ENCODE measurements around the gene CD48.

CD48 gene

DNA sequence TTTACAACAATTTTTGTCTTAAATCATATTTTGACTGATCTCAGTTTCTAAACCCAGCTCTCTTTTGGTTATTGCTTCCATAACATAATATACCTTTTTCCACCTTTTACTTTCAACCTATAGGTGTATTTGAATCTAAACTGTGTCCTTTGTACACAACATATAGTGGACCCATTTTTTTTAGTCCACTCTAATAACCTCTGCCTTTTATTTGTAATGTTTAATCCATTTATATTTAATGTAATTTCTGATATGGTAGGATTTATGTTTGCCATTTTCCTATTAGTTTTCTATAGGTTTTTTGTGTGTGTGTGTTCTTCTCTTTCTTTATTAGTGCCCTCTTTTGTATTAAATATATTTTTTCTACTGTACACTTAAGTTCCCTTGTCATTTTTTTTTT, 42.3 kb downstream of the CD48 start:
- Histone ChIP-seq H3K9ac (ENCODE audit: low read length) (no peak overlapping the region), H3K4me3 (ENCODE audit: insufficient read depth in 1 of 2, low read depth in 1 of 2, low read length in 2 of 2) (no peak overlapping the region), H4K8ac (ENCODE audit: low read length) (no peak overlapping the region), H2BK5ac (ENCODE audit: low read depth, low read length, poor library complexity, severe bottlenecking) (no peak overlapping the region), H2BK12ac (ENCODE audit: low read length in 2 of 2) (no peak overlapping the region), H2AFZ (ENCODE audit: low read depth, low read length) (no peak overlapping the region), H2BK120ac (ENCODE audit: low read depth, low read length) (no peak overlapping the region), H3K9me3 (ENCODE audit: control insufficient read depth, low read length) (peaks cover 11% of the 10 kb centered on the region), H3K4ac (ENCODE audit: low read depth in 1 of 2, low read length in 2 of 2) (no peak overlapping the region), H3K36me3 (ENCODE audit: control insufficient read depth in 1 of 2, insufficient read depth in 2 of 2, low read depth in 1 of 2, low read length in 2 of 2) (no peaks in the 10 kb centered on the region), H3K23ac (ENCODE audit: low read length in 2 of 2) (no peak overlapping the region), H2AK5ac (ENCODE audit: low read length, severe bottlenecking) (no peak overlapping the region), H3K79me1 (replicated peaks; ENCODE audit: low read length, poor library complexity, severe bottlenecking) (no peaks in the 10 kb centered on the region), H3K27ac (ENCODE audit: low read length, poor library complexity, severe bottlenecking) (no peak overlapping the region), H3K27me3 (ENCODE audit: control insufficient read depth in 1 of 2, insufficient read depth in 1 of 2, low read length in 2 of 2) (peaks cover 12 to 14% of the 10 kb centered on the region in 2 experiments), H3K4me1 (ENCODE audit: control insufficient read depth, insufficient read depth, low read depth, low read length) (no peaks in the 10 kb centered on the region), H2BK15ac (ENCODE audit: low read depth, poor library complexity, severe bottlenecking) (no peak overlapping the region), H3K18ac (ENCODE audit: low read depth in 1 of 2, low read length in 2 of 2) (no peak overlapping the region), H4K91ac (ENCODE audit: low read length) (no peak overlapping the region), H3K4me2 (ENCODE audit: low read length, poor library complexity, severe bottlenecking) (no peak overlapping the region), H3K14ac (ENCODE audit: low read length in 2 of 2) (no peak overlapping the region)
- DNase-seq = no peak

DNA sequence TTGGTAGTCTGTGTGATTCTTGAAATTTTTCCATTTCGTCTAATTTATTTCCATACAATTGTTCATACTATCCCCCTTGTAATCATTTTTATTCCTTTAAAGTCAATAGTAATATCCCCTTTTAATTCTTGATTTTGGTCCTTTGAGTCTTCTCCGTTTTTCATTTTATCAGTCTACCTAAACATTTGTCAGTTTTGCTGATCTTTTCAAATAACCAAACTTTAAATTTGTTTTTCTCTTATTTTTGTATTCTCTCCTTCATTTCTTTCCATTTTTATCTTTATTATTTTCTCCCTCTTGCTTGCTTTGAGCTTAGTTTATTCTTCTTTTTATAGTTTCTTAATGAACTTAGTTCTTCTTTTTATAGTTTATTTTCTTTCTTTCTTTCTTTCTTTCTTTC, 43.7 kb downstream of the CD48 start:
- Histone ChIP-seq H3K36me3 (ENCODE audit: control insufficient read depth in 1 of 2, insufficient read depth in 2 of 2, low read depth in 1 of 2, low read length in 2 of 2) (no peaks in the 10 kb centered on the region), H3K9ac (ENCODE audit: low read length) (no peak overlapping the region), H3K4ac (ENCODE audit: low read depth in 1 of 2, low read length in 2 of 2) (no peak overlapping the region), H3K4me2 (ENCODE audit: low read length, poor library complexity, severe bottlenecking) (no peak overlapping the region), H2BK12ac (ENCODE audit: low read length in 2 of 2) (no peak overlapping the region), H3K4me3 (ENCODE audit: insufficient read depth in 1 of 2, low read depth in 1 of 2, low read length in 2 of 2) (no peak overlapping the region), H4K91ac (ENCODE audit: low read length) (no peak overlapping the region), H2AK5ac (ENCODE audit: low read length, severe bottlenecking) (no peak overlapping the region), H3K79me1 (replicated peaks; ENCODE audit: low read length, poor library complexity, severe bottlenecking) (no peaks in the 10 kb centered on the region), H4K8ac (ENCODE audit: low read length) (no peak overlapping the region), H3K4me1 (ENCODE audit: control insufficient read depth, insufficient read depth, low read depth, low read length) (no peaks in the 10 kb centered on the region), H3K18ac (ENCODE audit: low read depth in 1 of 2, low read length in 2 of 2) (no peak overlapping the region), H3K23ac (ENCODE audit: low read length in 2 of 2) (no peak overlapping the region), H2BK120ac (ENCODE audit: low read depth, low read length) (no peak overlapping the region), H2BK15ac (ENCODE audit: low read depth, poor library complexity, severe bottlenecking) (no peak overlapping the region), H2AFZ (ENCODE audit: low read depth, low read length) (no peak overlapping the region), H2BK5ac (ENCODE audit: low read depth, low read length, poor library complexity, severe bottlenecking) (no peak overlapping the region), H3K27me3 (ENCODE audit: control insufficient read depth in 1 of 2, insufficient read depth in 1 of 2, low read length in 2 of 2) (peaks cover 2 to 12% of the 10 kb centered on the region in 2 experiments), H3K27ac (ENCODE audit: low read length, poor library complexity, severe bottlenecking) (no peak overlapping the region), H3K9me3 (ENCODE audit: control insufficient read depth, low read length) (peaks cover 11% of the 10 kb centered on the region), H3K14ac (ENCODE audit: low read length in 2 of 2) (no peak overlapping the region)
- WGBS = 85% methylated on average over 2 of the region's 2 CpGs
- no peak for DNase-seq

DNA sequence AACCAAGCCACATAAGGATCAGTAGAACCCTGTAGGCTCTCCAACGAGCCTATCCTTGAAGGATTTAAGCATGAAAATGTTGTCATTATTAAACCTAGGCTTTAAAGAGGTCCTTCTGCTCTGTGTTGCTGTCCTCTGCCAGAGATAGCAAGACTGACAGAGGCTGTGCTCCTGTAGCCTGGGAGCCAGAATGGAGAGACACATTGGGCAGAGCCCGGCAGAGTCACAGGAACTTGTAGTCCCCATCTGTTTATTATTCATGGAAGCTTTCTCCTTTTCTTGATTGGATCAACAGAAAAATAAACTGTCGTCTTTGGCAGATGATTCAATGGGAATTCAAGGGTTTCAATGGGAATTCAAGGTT, 45.6 kb downstream of the CD48 start:
- H2BK12ac ChIP-seq (ENCODE audit: low read length in 2 of 2) = peak overlapping the region in 1 of 2 experiments; percentile 54
- H3K27ac ChIP-seq (ENCODE audit: low read length, poor library complexity, severe bottlenecking) = no peak overlapping the region
- no peak overlapping the region for H2AFZ ChIP-seq (ENCODE audit: low read depth, low read length)
- H3K9ac ChIP-seq (ENCODE audit: low read length) = no peak overlapping the region
- H3K14ac ChIP-seq (ENCODE audit: low read length in 2 of 2) = no peak overlapping the region
- no peak overlapping the region for H3K4me2 ChIP-seq (ENCODE audit: low read length, poor library complexity, severe bottlenecking)
- H3K36me3 ChIP-seq (ENCODE audit: control insufficient read depth in 1 of 2, insufficient read depth in 2 of 2, low read depth in 1 of 2, low read length in 2 of 2) = no peaks in the 10 kb centered on the region
- H3K18ac ChIP-seq (ENCODE audit: low read depth in 1 of 2, low read length in 2 of 2) = peak overlapping the region; percentile 70 to 99
- H3K27me3 ChIP-seq (ENCODE audit: control insufficient read depth in 1 of 2, insufficient read depth in 1 of 2, low read length in 2 of 2) = peaks cover 0 to 6% of the 10 kb centered on the region in 2 experiments
- peaks cover 11% of the 10 kb centered on the region for H3K9me3 ChIP-seq (ENCODE audit: control insufficient read depth, low read length)
- H3K79me1 ChIP-seq (replicated peaks; ENCODE audit: low read length, poor library complexity, severe bottlenecking) = no peaks in the 10 kb centered on the region
- peak overlapping the region; percentile 79 for H2BK120ac ChIP-seq (ENCODE audit: low read depth, low read length)
- 31% methylated on average over 3 of the region's 3 CpGs for WGBS
- peak overlapping the region; percentile 91 for H4K8ac ChIP-seq (ENCODE audit: low read length)
- peak overlapping the region; percentile 50 for H4K91ac ChIP-seq (ENCODE audit: low read length)
- peak overlapping the region in 1 of 2 experiments; percentile 46 for H3K4ac ChIP-seq (ENCODE audit: low read depth in 1 of 2, low read length in 2 of 2)
- no peak overlapping the region for H3K4me3 ChIP-seq (ENCODE audit: insufficient read depth in 1 of 2, low read depth in 1 of 2, low read length in 2 of 2)
- DNase-seq = no peak
- no peak overlapping the region for H2BK5ac ChIP-seq (ENCODE audit: low read depth, low read length, poor library complexity, severe bottlenecking)
- H2AK5ac ChIP-seq (ENCODE audit: low read length, severe bottlenecking) = no peak overlapping the region
- no peaks in the 10 kb centered on the region for H3K4me1 ChIP-seq (ENCODE audit: control insufficient read depth, insufficient read depth, low read depth, low read length)
- no peak overlapping the region for H2BK15ac ChIP-seq (ENCODE audit: low read depth, poor library complexity, severe bottlenecking)
- no peak overlapping the region for H3K23ac ChIP-seq (ENCODE audit: low read length in 2 of 2)

DNA sequence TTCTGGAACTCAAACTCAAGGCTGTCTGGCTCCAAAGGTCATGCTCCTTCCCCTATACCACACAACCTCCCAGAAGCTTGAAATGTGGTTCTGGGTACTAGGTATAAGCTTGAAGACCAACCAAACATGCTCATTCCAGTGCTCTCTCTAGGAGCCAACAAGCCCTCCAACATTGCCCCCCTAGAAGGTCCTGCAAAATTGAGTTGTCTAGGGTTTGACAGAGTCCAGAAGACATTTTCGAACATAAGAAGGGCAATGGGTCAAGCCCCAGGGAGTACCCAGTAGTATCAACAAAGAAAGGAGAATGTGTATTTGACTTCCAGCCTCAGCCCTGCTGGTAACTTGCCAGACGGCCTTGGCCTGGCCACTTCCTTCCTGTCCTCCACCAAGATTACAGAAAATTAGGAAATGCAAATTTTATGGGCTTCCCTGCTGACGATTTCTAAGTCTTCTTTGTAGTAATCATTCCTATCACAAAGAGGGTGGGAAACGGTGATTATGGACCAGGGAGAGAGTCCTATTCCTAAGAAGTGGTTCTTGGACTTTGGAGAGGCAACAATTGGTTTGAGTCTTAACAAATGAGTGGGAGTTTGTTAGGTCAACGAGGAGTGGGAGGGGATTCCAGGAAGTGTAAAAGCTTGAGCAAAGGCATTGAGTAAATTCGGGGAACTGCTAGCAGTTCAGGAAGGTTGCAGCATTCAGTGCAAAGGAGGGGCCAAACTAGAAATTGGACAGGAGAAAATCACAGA, 46.1 kb downstream of the CD48 start:
- no peaks in the 10 kb centered on the region for H3K36me3 ChIP-seq (ENCODE audit: control insufficient read depth in 1 of 2, insufficient read depth in 2 of 2, low read depth in 1 of 2, low read length in 2 of 2)
- no peak overlapping the region for H3K14ac ChIP-seq (ENCODE audit: low read length in 2 of 2)
- peak overlapping the region; percentile 91 for H4K8ac ChIP-seq (ENCODE audit: low read length)
- no peak overlapping the region for H4K91ac ChIP-seq (ENCODE audit: low read length)
- H3K4ac ChIP-seq (ENCODE audit: low read depth in 1 of 2, low read length in 2 of 2) = peak overlapping the region in 1 of 2 experiments; percentile 46
- no peak overlapping the region for H2AFZ ChIP-seq (ENCODE audit: low read depth, low read length)
- H2BK5ac ChIP-seq (ENCODE audit: low read depth, low read length, poor library complexity, severe bottlenecking) = no peak overlapping the region
- peaks cover 0 to 6% of the 10 kb centered on the region in 2 experiments for H3K27me3 ChIP-seq (ENCODE audit: control insufficient read depth in 1 of 2, insufficient read depth in 1 of 2, low read length in 2 of 2)
- H2BK15ac ChIP-seq (ENCODE audit: low read depth, poor library complexity, severe bottlenecking) = no peak overlapping the region
- no peaks in the 10 kb centered on the region for H3K4me1 ChIP-seq (ENCODE audit: control insufficient read depth, insufficient read depth, low read depth, low read length)
- no peak overlapping the region for H3K27ac ChIP-seq (ENCODE audit: low read length, poor library complexity, severe bottlenecking)
- H3K9ac ChIP-seq (ENCODE audit: low read length) = no peak overlapping the region
- H2BK120ac ChIP-seq (ENCODE audit: low read depth, low read length) = peak overlapping the region; percentile 79
- peak overlapping the region in 1 of 2 experiments; percentile 54 for H2BK12ac ChIP-seq (ENCODE audit: low read length in 2 of 2)
- peaks cover 11% of the 10 kb centered on the region for H3K9me3 ChIP-seq (ENCODE audit: control insufficient read depth, low read length)
- under 1% methylated on average over 5 of the region's 6 CpGs for WGBS
- H3K4me3 ChIP-seq (ENCODE audit: insufficient read depth in 1 of 2, low read depth in 1 of 2, low read length in 2 of 2) = no peak overlapping the region
- no peak overlapping the region for H2AK5ac ChIP-seq (ENCODE audit: low read length, severe bottlenecking)
- no peaks in the 10 kb centered on the region for H3K79me1 ChIP-seq (replicated peaks; ENCODE audit: low read length, poor library complexity, severe bottlenecking)
- peak overlapping the region; percentile 70 to 99 for H3K18ac ChIP-seq (ENCODE audit: low read depth in 1 of 2, low read length in 2 of 2)
- peak; percentile 53 for DNase-seq
- H3K4me2 ChIP-seq (ENCODE audit: low read length, poor library complexity, severe bottlenecking) = no peak overlapping the region
- H3K23ac ChIP-seq (ENCODE audit: low read length in 2 of 2) = no peak overlapping the region

Data from mesenchymal stem cell (in vitro differentiated cells and primary cell).